ENCODE measurements around the gene MUC2.

DNA sequence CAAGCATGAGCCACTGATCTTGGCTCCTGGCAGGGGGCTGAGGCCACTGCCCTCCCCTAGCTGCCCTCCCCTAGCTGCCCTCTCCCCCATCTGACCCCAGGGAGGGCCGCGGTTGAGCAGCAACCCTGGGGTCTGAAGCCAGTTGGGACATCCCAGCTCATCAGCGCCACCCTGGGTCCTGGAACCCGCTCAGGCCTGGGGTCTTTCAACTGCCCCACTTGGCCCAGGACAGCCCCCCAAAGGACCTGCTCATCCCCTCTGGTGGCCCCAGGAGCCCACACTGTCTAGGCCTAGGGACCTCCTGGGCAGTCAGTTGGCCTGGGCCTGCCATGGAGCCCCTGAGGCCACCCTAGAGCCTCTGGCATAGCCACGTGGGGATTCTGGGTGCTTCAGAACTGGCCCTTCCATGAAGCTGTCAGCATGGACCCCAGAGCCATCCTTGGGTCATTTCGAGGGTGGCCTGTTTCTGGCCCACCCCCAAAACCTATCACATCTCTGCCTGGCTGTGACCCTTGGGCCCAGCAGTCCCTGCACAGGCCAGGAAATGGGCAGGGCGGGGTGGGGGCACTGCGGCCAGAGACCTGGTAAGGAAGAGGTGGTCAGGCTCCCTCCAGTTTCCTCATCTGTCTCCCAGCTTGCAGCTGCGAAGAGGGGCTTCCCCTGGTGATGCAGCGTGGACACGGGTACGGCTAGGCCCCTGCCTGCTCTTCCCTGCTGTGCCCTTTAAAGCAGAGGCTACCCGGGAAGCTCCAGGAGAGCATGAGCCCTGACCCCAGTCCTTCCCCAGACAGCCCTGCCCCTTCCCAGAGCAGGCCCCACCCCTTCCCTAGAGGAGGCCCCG lies 37.9 kb downstream of the MUC2 start:
- TF ChIP-seq, protein P1, sequence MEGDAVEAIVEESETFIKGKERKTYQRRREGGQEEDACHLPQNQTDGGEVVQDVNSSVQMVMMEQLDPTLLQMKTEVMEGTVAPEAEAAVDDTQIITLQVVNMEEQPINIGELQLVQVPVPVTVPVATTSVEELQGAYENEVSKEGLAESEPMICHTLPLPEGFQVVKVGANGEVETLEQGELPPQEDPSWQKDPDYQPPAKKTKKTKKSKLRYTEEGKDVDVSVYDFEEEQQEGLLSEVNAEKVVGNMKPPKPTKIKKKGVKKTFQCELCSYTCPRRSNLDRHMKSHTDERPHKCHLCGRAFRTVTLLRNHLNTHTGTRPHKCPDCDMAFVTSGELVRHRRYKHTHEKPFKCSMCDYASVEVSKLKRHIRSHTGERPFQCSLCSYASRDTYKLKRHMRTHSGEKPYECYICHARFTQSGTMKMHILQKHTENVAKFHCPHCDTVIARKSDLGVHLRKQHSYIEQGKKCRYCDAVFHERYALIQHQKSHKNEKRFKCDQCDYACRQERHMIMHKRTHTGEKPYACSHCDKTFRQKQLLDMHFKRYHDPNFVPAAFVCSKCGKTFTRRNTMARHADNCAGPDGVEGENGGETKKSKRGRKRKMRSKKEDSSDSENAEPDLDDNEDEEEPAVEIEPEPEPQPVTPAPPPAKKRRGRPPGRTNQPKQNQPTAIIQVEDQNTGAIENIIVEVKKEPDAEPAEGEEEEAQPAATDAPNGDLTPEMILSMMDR (conservative IDR thresholded peaks at IDR 0.05), result no peak
- no peak for TF ChIP-seq ZFX (IDR thresholded peaks at IDR 0.05)

All from C4-2B (cell line).